Measurements from ENCODE around the gene TTC9.

TTC9 gene

DNA sequence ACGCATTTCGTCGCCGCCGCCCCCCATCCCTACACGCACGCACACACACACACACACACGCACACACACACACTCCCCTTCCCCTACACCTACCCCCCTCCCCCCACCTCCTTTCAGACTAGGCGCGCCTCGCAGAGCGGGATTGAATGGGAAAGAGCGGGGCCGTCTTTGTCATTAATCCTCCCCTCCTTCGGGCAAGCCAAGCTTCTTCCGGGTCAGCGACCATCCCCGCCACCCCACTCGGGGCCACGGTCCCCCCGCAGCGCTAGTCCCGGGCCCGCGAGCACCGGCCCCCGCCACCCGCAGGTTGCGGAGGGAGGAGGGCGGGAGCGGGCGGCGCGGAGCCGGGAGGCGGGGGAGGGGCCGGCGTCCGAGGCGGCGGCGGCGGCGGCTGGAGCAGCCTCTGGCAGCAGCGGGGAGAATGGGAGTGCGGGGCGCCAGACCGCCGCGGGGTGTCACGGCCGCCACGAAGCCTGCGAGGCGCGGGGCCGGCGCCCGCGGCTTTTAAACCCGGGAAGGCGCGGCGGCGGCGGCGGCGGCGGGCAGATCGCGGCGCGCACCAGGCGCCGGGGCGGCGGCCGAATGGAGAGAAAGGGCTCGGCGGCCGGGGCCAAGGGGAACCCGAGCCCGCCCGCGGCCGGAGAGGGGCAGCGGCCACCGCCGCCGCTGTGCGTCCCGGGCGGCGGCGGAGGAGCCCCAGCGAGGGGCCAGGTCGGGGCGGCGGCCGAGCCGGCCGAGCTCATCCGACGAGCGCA is at the start of gene TTC9:
Gene TTC9 (plus strand): TSS at position 369 of the 755 bp plus-strand sequence. CDS start 214 bp downstream, at position 583.
- no peak for DNase-seq (ENCODE audit: low spot score)

GRCh38 chr14:70594461-70594860 is 47.3 kb upstream of the TTC9 start:
- no peak for DNase-seq (ENCODE audit: low spot score)

GRCh38 chr14:70595443-70596185 is 46.1 kb upstream of the TTC9 start:
- no peak for DNase-seq (ENCODE audit: low spot score)

- DNase-seq (ENCODE audit: low spot score) = no peak
Observed at GRCh38 chr14:70597731-70598130, 44.0 kb upstream of the TTC9 start.

- DNase-seq (ENCODE audit: low spot score) = no peak
Observed at GRCh38 chr14:70599345-70599744, 42.4 kb upstream of the TTC9 start.

- DNase-seq (ENCODE audit: low spot score) = peak; percentile 90
Observed at GRCh38 chr14:70600382-70601157, 41.1 kb upstream of the TTC9 start, which contains the start of gene MED6. TSS of gene MED6 (minus strand) at chr14:70600655. CDS start at chr14:70600637, 18 bp downstream.

DNA sequence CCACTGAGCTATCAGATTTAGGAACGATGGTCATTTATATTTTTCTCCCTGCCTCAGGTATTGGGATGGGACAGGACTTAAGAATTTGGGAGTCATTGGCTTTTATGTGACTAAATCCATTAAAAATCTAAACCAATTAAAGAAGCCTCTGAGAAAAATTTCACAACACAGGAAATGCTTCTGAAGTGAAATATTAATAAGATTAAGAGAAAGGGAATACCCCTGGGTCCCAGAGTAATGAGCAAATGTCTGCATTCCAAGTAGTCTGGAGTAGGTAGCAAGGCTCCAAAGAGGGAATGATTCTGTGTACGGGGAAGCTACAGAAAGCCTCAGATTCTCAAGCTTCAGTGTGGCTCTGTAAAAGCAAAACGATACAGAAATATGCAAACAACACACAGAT is 40.6 kb upstream of the TTC9 start:
- no peak for DNase-seq (ENCODE audit: low spot score)

DNA sequence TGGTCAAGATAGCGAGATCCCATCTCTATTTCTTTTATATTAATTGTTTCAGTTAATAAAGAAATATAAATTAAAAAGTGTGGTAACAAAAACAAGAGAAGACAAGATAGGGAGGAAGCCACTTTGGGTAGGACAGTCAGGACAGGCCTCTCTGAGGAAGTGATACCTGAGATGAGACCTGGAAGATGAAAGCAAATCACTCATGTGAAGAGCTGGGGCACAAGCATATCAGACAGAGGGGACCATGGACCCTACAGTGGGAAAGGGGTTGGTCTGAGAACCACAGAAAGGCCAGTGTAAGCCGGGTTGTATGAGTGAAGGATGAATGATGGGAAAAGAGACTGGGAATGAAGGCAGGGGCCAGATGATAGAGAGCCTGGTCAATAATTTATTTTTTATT is 39.5 kb upstream of the TTC9 start:
- DNase-seq (ENCODE audit: low spot score) = no peak

- no peak for DNase-seq (ENCODE audit: low spot score)
Observed at GRCh38 chr14:70611216-70611615, 30.5 kb upstream of the TTC9 start.

DNA sequence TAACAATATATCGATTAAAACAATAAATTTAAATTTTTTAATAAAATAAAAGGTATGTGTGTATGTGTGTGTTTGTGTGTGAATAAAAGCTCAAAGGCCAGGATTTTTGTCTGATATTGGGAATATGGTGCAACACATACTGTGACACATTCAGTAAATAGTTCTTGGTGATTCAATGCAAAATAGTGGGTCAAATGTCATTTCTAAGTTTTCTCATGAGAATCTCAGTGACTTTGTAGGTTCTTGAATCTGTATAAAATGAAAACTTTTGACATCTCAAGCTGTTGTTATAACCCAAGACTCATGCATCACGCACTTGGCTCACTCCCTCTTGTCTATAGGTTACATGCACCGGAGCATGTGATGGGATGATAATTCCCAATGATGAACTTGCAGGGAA is 25.1 kb upstream of the TTC9 start:
- DNase-seq (ENCODE audit: low spot score) = no peak

GRCh38 chr14:70618314-70618713 is 23.4 kb upstream of the TTC9 start:
- no peak for DNase-seq (ENCODE audit: low spot score)

DNA sequence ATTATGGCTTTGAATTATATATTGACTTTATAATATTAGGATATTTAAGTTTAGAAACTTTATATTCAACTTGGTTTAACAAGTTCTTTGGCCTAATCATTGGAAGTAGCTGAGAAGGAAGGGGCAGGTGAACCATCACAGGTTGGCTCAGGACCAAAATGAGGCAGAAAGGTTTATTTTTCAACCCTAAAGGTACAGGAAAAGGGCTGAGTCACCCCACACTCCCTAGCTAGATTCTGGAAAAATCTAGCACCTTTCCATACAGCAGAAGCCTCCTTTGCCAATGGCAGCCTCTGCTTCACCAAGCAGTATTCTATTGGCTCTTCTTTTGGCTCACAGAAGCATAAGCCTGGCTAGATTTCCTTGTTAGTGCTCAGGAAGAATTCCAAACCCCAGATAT is 22.0 kb upstream of the TTC9 start:
- no peak for DNase-seq (ENCODE audit: low spot score)

- DNase-seq (ENCODE audit: low spot score) = peak; percentile 57
Observed at GRCh38 chr14:70622111-70622712, 19.5 kb upstream of the TTC9 start.

- no peak for DNase-seq (ENCODE audit: low spot score)
Observed at GRCh38 chr14:70624972-70625371, 16.7 kb upstream of the TTC9 start.

DNA sequence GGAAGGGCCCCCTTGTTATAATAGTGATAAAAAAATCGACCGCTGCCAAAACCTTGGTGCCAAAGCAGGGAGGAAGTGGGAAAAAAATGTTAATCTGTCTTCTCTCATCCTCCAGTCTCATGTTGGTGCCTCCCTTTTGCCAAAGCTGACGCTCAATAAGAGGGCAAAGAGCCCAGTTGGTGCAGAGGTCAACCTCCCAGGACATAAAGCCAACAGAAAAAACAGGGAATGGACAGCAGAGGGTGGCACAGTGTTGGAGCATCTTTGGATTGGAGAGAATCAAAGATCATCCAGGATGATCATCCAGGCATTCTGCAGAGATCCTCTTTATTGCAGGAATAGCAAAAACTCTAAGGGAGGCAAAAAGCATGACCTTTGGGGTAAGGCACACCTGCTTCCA is 9.8 kb upstream of the TTC9 start:
- no peak for DNase-seq (ENCODE audit: low spot score)

GRCh38 chr14:70635971-70636595 is 5.6 kb upstream of the TTC9 start:
- DNase-seq (ENCODE audit: low spot score) = no peak

GRCh38 chr14:70638416-70638815 is 3.3 kb upstream of the TTC9 start:
- DNase-seq (ENCODE audit: low spot score) = no peak

- no peak for DNase-seq (ENCODE audit: low spot score)
Observed at GRCh38 chr14:70640938-70641547, 673 bp upstream of the TTC9 start.

DNA sequence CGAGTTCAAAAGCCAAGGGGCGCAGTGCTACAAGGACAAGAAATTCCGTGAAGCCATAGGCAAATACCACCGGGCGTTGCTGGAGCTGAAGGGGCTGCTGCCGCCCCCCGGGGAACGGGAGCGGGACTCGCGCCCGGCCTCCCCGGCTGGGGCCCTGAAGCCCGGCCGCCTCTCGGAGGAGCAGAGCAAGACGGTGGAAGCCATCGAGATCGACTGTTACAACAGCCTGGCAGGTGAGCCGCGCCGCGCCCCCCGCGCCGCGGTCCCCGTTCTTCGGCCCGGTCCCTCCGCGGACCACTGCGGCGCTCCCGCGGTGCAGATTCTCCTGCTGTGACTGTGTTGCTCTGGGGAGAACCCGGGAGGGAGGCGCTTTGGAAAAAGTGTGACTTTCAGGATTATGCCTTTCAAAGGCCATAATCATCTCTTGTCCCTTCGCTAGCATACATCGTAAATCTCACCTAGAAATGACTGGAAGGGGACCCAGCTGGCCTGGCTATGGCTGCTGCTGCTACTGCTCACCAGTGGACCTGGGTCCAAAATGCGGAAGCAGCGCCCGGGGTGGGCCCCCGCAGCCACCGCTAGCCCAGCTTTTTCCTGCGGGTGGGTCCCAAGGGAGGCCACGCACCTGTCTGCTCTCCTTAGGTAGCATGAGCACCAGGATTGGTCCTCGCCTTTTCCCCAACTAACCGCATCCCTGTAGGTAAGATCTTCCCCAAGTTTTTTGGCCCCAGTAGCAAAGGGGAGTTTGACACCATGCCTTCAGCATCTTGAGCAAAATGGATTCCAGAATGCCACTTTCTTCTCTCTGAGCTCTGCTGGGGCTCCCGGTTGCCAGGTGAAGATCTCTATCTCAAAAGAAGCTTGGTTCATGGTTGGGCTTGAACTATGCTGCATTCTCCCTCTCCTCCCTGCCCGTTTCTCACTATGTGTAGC is 853 bp downstream of the TTC9 start:
- no peak for DNase-seq (ENCODE audit: low spot score)

DNA sequence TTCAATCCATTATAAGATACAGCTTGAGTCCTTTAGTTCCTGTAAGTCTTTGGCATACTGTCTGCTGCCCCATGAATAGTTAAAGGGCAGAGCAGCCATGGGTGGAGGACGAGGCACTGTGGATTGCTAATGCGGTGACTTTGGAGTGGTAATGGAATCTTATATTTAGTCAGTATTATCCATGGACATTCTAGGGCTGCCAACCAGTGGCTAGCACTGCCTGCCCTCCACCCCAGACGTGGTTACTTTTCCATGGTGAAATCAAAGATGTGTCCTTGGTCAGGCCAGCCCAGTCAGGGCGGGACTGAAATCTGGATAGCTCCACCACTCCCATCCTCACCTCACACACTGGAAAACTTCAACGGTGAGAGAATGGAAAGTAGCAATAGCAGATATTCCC is 2.3 kb downstream of the TTC9 start:
- no peak for DNase-seq (ENCODE audit: low spot score)

All from NAMALWA (cell line).